SJSA1 (cell line): ENCODE measurements around the gene PI4KB. TPM values are rescaled to one million over a fixed set of nuclear protein-coding genes. Genes with fewer than 3 reads are reported as not detected.
"Not testable (repeated sequence)": the region's sequence is repeated elsewhere in the genome, so short reads cannot be mapped to it uniquely, and the experiment has no call there.

ENCODE experiments used
- DNase-seq, 2 experiments: peaks; one replicate each; pipeline ENCODE4 v3.0.0-alpha.2; 2015 to 2020; ENCODE audit warnings: low spot score in 2 of 2, low read depth in 1 of 2
- H3K27ac ChIP-seq: fragments of 250-450 bp; sonication (Bioruptor Pico); 2 replicates; pipeline ENCODE4 v1.5.1; 2020; ENCODE audit warnings: mild to moderate bottlenecking, moderate library complexity
- H3K27me3 ChIP-seq: fragments of 250-450 bp; sonication (Bioruptor Pico); replicated peaks from 2 replicates; pipeline ENCODE4 v1.5.1; 2020; ENCODE audit warnings: mild to moderate bottlenecking, moderate library complexity
- H3K36me3 ChIP-seq: fragments of 250-450 bp; sonication (Bioruptor Pico); 2 replicates; pipeline ENCODE4 v1.5.1; 2020; ENCODE audit warnings: mild to moderate bottlenecking
- H3K4me1 ChIP-seq: fragments of 250-450 bp; sonication (Bioruptor Pico); replicated peaks from 2 replicates; pipeline ENCODE4 v1.6.1; 2021; ENCODE audit warnings: mild to moderate bottlenecking
- H3K4me3 ChIP-seq: fragments of 250-450 bp; sonication (Bioruptor Pico); 2 replicates; pipeline ENCODE4 v1.5.1; 2020; ENCODE audit warnings: mild to moderate bottlenecking
- H3K9me3 ChIP-seq: fragments of 250-450 bp; sonication (Bioruptor Pico); replicated peaks from 2 replicates; pipeline ENCODE4 v1.5.1; 2020; ENCODE audit warnings: mild to moderate bottlenecking
- total RNA-seq: library from RNA; depleted of rRNA; stranded (reverse); fragments of >200 nt; shearing (Covaris generic); gene quantifications from 2 replicates; pipeline ENCODE4 v1.2.3, GENCODE V29; 2014

Gene PI4KB
- total RNA-seq, 1 experiment from 2014 or later: 60.4 TPM

DNA sequence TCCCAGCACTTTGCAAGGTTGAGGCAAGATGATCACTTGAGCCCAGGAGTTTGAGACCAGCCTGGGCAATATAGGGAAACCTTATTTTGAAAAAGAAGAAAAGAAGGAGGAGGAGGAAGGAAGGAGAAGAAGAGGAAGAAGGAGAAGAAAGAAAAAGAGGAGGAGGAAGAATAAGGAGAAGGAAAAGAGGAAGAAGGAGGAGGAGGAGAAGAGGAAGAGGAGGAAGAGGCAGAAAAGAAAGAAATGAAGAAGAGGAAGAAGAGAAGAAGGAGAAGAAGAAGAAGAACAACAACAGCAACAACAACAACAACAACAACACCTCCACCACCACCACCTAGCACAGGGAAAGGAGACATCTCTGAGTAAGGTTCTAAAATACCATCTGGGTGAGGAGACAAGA, 34.7 kb upstream of the PI4KB start:
- peaks cover 3% of the 10 kb centered on the region for H3K4me1 ChIP-seq
- DNase-seq: no peak
- peaks cover 23% of the 10 kb centered on the region for H3K36me3 ChIP-seq
- H3K9me3 ChIP-seq: peaks cover 9% of the 10 kb centered on the region; the same call in 1 of the 2 replicates
- no peak overlapping the region for H3K4me3 ChIP-seq
- H3K27me3 ChIP-seq: no peaks in the 10 kb centered on the region
- H3K27ac ChIP-seq: no peak overlapping the region

DNA sequence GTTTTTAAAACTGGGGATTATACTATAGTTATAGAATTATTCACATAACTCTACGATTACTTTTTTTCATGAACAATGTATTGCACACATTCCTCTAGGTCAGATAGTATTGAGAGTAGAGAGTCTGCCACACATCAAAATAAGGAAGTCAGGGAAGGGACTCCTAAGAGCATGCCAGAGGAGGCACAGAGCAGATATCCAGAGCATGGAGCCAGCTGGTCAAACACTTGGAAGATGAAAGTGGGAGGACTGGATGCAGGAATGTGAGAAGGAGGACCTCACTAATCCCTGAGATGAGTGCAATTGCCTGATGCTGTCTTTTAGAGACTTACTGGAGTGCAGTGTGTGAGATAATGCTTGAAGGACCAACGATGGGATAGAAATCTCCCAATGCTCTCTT, 29.5 kb upstream of the PI4KB start:
- Histone ChIP-seq H3K27me3 (no peaks in the 10 kb centered on the region), H3K4me3 (no peak overlapping the region), H3K36me3 (no peaks in the 10 kb centered on the region), H3K4me1 (peaks cover 14% of the 10 kb centered on the region), H3K27ac (no peak overlapping the region; the same call in 1 of the 2 replicates), H3K9me3 (no peaks in the 10 kb centered on the region)
- peak in 1 of 2 experiments; percentile 45 for DNase-seq

DNA sequence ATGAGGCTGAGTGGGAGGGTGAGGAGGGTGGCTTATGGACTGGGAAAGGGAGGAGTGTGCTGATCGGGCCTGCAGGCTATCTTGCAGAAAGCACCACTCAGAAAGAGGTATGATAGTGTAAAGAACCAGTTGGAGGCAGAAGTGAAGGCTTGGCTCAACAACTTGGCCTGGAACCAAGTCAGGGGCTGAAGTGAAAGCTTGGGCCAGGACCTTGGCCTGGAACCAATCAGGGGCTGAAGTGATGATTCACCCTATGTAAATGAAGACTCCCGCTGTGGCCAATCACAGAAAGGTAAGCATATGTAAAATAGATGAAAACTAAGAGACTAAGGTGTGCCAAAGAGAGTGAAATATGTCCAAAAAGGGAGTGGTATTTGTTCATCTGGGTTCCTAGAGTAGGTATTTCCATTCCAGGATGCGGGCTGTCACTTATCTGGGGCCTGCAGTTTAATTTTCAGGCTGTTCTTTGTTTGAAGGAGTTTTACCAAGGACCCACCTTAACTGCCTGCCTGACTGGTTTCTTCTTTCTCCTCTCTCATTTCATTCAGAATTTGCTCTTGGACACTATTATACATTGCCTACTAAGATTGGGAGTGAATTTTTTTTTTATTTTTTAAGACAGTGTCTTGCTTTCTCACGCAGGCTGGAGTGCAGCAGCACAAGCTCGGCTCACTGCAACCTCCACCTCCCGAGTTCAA, 25.0 kb upstream of the PI4KB start:
- H3K27ac ChIP-seq: no peak overlapping the region
- no peak for DNase-seq

DNA sequence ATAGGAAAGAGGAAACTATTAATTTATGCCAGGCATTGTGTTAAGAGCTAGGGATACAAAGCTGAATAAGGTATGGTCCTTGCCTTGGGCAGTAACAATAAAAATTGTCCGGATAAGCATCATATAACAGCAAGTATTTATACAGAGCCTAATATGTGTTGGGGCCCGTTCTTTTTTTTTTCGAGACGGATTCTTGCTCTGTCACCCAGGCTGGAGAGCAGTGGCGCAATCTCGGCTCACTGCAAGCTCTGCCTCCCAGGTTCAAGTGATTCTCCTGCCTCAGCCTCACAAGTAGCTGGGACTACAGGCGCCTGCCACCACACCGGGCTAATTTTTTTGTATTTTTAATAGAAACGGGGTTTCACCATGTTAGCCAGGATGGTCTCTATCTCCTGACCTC, 23.1 kb upstream of the PI4KB start:
- not testable (repeated sequence) for DNase-seq, H3K27ac ChIP-seq, H3K36me3 ChIP-seq, H3K9me3 ChIP-seq, H3K4me3 ChIP-seq, H3K27me3 ChIP-seq
- H3K4me1 ChIP-seq: peaks cover 16% of the 10 kb centered on the region

More for the DNA sequence above, 25.0 kb upstream of the PI4KB start:
- Histone ChIP-seq H3K36me3 (no peaks in the 10 kb centered on the region), H3K27me3 (no peaks in the 10 kb centered on the region), H3K4me1 (peaks cover 22% of the 10 kb centered on the region), H3K4me3 (no peak overlapping the region), H3K9me3 (no peaks in the 10 kb centered on the region)

DNA sequence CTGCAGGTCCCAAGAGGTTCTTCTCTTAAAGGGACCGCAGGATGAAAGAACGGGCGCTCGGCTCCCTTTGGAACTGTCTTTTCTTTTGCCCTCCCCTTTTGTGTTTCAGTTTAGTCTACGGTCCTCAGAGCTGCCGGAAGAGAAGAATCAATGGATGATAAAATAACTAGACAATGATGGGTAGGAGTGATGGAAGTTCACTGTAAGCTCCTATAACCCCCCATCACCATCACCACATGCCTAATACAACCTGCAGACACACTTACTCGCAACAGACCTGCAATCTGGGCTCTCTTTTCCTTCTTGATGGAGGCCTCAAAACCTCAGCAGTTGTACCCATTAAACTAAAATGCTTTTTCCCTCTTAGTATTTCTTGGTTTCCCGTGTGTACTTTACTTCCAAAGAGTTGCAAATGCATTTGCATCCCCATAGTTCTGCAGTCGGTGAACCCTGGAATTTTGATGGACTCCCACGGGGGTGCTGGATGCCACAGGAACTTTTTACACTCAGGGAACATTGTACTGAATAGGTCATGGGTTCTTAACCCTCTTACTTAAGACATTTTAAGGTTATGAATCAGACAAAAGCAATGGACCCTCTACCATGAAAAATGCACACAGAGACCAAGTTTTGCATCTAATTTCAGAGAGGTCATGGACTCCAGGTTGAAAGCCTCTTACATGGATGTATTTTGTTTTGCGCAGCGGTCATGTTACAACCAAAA, 20.5 kb upstream of the PI4KB start:
- DNase-seq: no peak
- H3K27ac ChIP-seq: peak overlapping the region; percentile 93

DNA sequence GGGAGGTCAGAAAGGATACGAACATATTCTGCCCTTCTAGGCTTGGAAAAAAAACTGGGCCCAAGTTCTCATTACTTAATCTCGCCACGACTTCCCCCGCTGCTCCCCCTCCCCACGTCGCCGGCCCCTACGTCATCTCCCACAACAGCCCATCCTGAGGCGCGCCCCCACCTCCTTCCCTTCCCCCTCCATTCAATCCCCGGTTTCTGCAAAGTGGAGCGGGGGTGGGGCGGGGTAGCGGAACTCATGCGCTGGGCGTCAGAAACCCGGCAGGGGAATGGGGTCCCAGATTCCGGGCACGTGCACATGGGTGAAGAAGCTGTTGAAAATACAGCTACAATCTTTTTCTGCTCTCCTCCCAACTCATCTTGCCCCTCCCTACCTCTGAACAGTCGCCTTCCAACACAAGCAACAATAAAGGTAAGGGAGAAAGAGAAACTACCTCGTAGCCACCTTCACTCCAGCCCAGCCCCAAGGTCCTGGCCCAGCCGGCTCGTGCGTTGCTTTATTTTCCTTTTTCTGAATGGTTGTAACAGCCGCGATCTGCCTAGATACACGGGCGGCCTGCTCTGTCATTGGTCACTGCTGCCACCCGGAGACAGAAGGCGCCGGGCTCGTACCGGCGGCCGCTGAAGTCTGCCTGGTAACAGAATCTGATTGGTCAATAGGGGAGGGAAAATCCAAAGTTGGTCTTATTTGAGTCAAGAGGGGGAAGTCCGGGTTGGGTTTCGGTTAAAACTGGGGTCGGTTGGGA, 19.7 kb upstream of the PI4KB start, which contains the start of gene RFX5:
Gene RFX5, minus strand, starts transcription at position 484 of the 754 bp plus-strand sequence. CDS start 932 bp downstream, outside the sequence.
- peak; percentile 97 to 99 for DNase-seq
- Histone ChIP-seq H3K27ac (peak within 1 kb of the TSS; percentile 93), H3K4me1 (peaks cover 16% of the 10 kb centered on the region), H3K36me3 (peaks cover 30% of the 10 kb centered on the region), H3K27me3 (no peaks in the 10 kb centered on the region), H3K9me3 (no peaks in the 10 kb centered on the region), H3K4me3 (peak within 1 kb of the TSS; percentile 55)

More for the DNA sequence above, 20.5 kb upstream of the PI4KB start:
- Histone ChIP-seq H3K9me3 (no peaks in the 10 kb centered on the region), H3K27me3 (no peaks in the 10 kb centered on the region), H3K36me3 (peaks cover 27% of the 10 kb centered on the region), H3K4me1 (peaks cover 16% of the 10 kb centered on the region), H3K4me3 (peak overlapping the region; percentile 55)

DNA sequence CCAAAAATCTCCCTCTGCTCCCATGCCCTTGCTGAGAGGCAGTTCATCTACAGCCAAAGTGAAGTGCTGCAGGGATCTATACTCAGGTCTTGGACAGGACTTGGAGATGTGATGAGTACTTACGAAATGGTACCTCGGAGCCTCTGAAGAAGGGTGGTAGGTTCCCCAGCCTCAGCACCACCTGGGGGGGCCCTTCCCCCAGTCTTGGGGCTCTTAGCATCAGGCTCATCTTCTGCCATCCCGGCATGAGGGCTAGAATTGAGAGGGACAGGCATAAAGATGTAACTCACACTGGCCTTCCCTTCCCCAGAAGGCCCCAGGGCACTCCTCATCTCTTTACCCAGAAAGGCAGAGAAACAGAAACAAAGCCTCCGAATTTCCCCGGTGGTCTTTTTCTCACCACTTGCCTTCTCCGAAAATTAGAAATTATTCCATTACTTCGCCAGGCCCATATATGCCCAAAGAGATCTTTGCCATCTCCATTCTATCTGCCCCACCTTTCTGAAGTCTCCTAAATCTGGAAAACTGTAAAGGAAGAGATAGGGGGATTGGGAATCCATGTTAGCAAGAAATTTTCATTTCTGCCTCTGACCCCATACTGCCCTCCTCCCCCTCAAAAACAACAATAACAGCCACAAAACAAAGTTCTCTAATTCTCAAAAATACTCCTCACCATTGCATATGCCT, 19.0 kb upstream of the PI4KB start:
- Histone ChIP-seq H3K4me3 (peak overlapping the region; percentile 55), H3K4me1 (peaks cover 16% of the 10 kb centered on the region), H3K9me3 (no peaks in the 10 kb centered on the region), H3K27me3 (no peaks in the 10 kb centered on the region), H3K27ac (peak overlapping the region; percentile 93), H3K36me3 (peaks cover 30% of the 10 kb centered on the region)
- peak in 1 of 2 experiments; percentile 38 for DNase-seq

DNA sequence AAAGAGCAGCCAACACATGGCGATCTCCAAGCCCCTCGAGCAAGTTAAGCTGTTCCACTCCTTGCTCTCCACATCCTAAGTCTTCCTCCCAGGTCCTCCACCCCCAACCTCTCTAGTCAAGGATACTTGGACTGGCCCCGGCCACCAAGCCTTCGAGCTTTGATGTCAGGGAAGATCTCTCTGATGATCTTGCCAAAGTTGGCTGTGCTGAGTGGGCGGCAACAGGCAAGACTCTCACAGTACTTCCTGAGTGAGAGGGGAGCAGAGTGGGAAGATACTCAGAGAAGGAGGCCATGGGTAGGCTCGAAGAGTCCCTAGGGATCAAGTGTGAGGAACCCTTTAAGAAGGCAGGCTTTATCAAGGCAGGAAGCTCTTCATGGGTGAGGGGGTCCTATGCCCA, 17.1 kb upstream of the PI4KB start:
- Histone ChIP-seq H3K27ac (no peak overlapping the region), H3K36me3 (peaks cover 30% of the 10 kb centered on the region), H3K27me3 (no peaks in the 10 kb centered on the region), H3K9me3 (no peaks in the 10 kb centered on the region), H3K4me3 (no peak overlapping the region), H3K4me1 (peaks cover 19% of the 10 kb centered on the region)
- no peak for DNase-seq

DNA sequence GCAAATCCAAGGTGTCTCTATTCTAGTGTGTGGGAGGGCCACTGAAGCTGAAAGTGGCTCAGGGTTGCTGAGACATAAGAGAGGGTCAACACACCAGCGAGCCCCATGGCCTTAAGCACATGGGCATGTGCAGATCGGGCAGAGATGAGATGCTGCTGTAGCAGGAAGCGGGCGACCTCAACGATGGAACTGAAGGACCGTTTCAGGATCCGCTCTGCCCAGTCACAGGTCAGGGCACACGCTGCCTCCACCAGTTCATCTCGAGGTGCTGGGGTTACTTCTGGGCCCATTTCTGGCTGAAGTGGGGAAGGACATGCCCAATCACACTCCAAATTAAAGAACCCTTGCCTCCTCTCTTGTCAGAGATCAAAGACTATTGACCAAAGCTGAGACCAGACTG, 16.4 kb upstream of the PI4KB start:
- Histone ChIP-seq H3K4me3 (no peak overlapping the region), H3K36me3 (peaks cover 30% of the 10 kb centered on the region), H3K9me3 (no peaks in the 10 kb centered on the region)

DNA sequence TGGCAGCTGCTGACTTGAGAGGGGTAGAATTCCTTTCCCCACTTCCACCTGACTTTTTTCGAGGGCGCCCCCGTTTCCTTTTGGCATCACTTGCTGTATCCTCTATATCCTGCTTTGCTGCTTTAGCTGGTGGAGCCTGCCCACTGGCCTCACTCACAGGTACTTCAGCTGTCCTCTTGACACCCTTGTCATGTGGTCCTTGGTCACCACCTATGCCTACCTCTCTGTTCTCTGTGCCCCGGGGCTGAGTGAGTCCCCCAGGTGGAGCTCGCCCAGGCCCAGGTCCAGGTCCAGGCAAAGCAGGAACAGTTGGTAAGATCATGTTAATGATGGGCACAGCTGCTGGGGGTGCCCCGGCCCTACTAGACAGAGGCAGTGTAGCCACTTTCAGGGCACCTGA, 15.4 kb upstream of the PI4KB start:
- peaks cover 13% of the 10 kb centered on the region for H3K4me1 ChIP-seq
- H3K27ac ChIP-seq: no peak overlapping the region
- no peak overlapping the region for H3K4me3 ChIP-seq
- no peak for DNase-seq
- H3K27me3 ChIP-seq: no peaks in the 10 kb centered on the region
- H3K9me3 ChIP-seq: no peaks in the 10 kb centered on the region
- peaks cover 30% of the 10 kb centered on the region for H3K36me3 ChIP-seq

More for the DNA sequence above, 16.4 kb upstream of the PI4KB start:
- H3K4me1 ChIP-seq: peaks cover 19% of the 10 kb centered on the region
- H3K27ac ChIP-seq: no peak overlapping the region
- H3K27me3 ChIP-seq: no peaks in the 10 kb centered on the region
- DNase-seq: no peak

DNA sequence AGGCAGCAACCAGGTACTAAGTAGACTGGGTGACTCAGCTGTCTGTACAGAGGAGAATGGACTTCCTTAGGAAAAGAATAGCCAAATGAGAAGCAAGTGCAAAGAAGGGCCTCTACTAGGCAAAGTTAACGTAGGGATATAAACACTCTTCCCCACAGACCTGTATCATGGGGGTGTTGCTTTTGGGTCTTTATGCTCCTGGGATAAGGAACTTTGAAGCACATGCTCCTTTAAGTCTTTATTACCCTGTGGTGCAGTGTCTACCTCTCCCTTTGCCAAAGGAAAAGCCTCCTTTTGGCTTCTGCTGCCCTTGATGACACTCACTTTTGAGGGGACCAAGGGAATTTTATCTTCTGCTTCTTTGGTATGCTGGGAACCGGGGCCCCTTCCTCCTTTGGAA, 14.8 kb upstream of the PI4KB start:
- peaks cover 11% of the 10 kb centered on the region for H3K4me1 ChIP-seq
- H3K27ac ChIP-seq: no peak overlapping the region
- DNase-seq: no peak
- no peaks in the 10 kb centered on the region for H3K9me3 ChIP-seq
- H3K27me3 ChIP-seq: no peaks in the 10 kb centered on the region
- peaks cover 30% of the 10 kb centered on the region for H3K36me3 ChIP-seq
- no peak overlapping the region for H3K4me3 ChIP-seq

DNA sequence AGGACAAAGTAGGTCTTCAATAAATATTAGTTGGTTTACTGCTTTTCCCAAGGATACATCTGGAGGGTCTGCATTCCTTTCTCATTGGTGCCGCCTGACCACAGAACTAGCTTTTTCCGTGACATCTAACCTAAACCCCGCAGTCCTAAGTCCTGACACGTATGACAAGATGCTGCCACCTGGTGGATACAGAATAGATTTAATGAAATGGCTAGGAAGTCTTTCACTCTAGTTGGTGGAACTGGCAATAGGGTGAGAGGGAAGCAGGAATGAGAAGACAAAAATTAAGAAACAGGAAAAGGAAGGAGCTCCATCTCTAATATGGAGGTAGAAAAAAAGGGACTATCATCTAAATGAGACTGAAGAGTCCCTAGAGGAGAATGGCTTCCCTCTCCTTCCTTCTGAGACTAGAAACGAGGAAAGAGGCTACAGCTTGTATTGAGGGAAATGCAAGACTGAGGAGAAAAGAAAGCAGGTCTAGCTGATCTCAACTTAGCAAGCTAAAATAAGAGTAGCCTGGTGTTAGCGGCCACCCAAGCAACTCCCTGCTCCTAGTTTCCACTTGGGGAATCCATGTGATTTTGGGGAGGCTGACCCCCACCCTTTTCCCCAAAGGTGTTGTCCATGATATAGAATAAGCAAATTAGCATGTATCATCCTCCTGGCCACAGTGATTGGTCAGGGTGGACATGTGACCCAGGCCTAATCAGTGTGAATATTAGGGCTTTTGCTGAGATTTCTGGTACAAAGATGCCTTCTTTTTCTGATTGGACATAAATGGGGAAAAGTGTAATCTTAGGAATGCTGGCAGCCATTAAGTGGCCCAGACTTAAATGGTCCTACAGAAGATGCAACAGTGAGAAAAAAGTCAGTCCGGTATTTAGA, 13.9 kb upstream of the PI4KB start:
- Histone ChIP-seq H3K4me3 (no peak overlapping the region), H3K4me1 (peaks cover 7% of the 10 kb centered on the region), H3K27ac (no peak overlapping the region), H3K9me3 (no peaks in the 10 kb centered on the region), H3K36me3 (peaks cover 29% of the 10 kb centered on the region), H3K27me3 (no peaks in the 10 kb centered on the region)
- peak; percentile 77 to 78 for DNase-seq
